Gastroesophageal sphincter (tissue), 4 donors: ENCODE data around the gene CTAG2. TPM values are rescaled to one million over a fixed set of nuclear protein-coding genes. Genes with fewer than 3 reads are reported as not detected.

Experiments used
- ATAC-seq: fragments of 150-250 bp; one replicate; pipeline ENCODE4 v1.9.1; 2016; ENCODE audit warnings: mild to moderate bottlenecking, moderate library complexity
- H3K27ac ChIP-seq, 4 donors: fragments of 200-600 bp; sonication (generic) in 3 of 4; 1 replicate in 3 of 4; 2 replicates in 1 of 4; pipeline ENCODE4 v1.5.1; 2016 to 2019
- H3K27me3 ChIP-seq: fragments of 200-600 bp; sonication (generic); one replicate; pipeline ENCODE4 v1.5.1; 2019
- H3K36me3 ChIP-seq, 2 donors: fragments of 200-600 bp; sonication (generic); one replicate each; pipeline ENCODE4 v1.5.1; 2019; ENCODE audit warnings: control low read depth in 1 of 2
- H3K4me1 ChIP-seq, 3 donors: fragments of 200-600 bp; sonication (generic); 1 replicate in 2 of 3; 2 replicates in 1 of 3; pipeline ENCODE4 v1.5.1; 2016 to 2019; ENCODE audit warnings: control low read depth in 2 of 3
- H3K4me3 ChIP-seq, 2 donors: fragments of 200-600 bp; sonication (generic); one replicate each; pipeline ENCODE4 v1.5.1; 2019; ENCODE audit warnings: mild to moderate bottlenecking in 1 of 2, moderate library complexity in 1 of 2
- H3K9me3 ChIP-seq, 3 donors: fragments of 200-600 bp; sonication (generic); one replicate each; pipeline ENCODE4 v1.5.1; 2017 to 2019; ENCODE audit warnings: control low read depth in 2 of 3
- EP300 ChIP-seq: sonication (generic); formaldehyde crosslinking; IDR thresholded peaks from one replicate; pipeline ENCODE4 v1.6.1; 2017; ENCODE audit warnings: antibody characterized with exemption, mild to moderate bottlenecking
- POLR2A ChIP-seq, 2 donors: fragments of 450-650 bp; IDR thresholded peaks; one replicate each; pipeline ENCODE4 v1.6.1; 2017; ENCODE audit warnings: antibody characterized with exemption in 2 of 2, mild to moderate bottlenecking in 2 of 2, moderate library complexity in 1 of 2
- POLR2AphosphoS5 ChIP-seq: sonication (generic); formaldehyde crosslinking; IDR thresholded peaks from one replicate; pipeline ENCODE4 v1.6.1; 2017; ENCODE audit warnings: antibody characterized with exemption
- WGBS, 2 donors: methylation state at CpG; one replicate each; pipeline ENCODE4 v1.1.5; 2018; ENCODE audit warnings: low coverage in 1 of 2; 5-methylcytosine and 5-hydroxymethylcytosine counted together
- total RNA-seq, 4 donors: library from RNA; depleted of rRNA; stranded (reverse); fragments of >200 nt; gene quantifications; one replicate each; pipeline ENCODE4 v1.1.0, GENCODE V29; 2016
- TF ChIP-seq, protein P1 (sequence below), 4 experiments: fragments of 200-600 bp in 2 of 4; fragments of 450-650 bp in 2 of 4; sonication (generic) in 1 of 4; IDR thresholded peaks; one replicate each; pipeline ENCODE4 v1.5.1; 2017 to 2019; ENCODE audit warnings: antibody characterized with exemption in 4 of 4, mild to moderate bottlenecking in 2 of 4, moderate library complexity in 2 of 4

The CTAG2 gene
- total RNA-seq, 4 donors from 2014 or later: not detected

GRCh38 chrX:154607370-154607769 lies 46.0 kb downstream of the CTAG2 start:
- Histone ChIP-seq H3K9me3 (no peaks in the 10 kb centered on the region), H3K4me1 (peaks cover 0 to 10% (median 0%) of the 10 kb centered on the region in 3 donors), H3K27me3 (no peaks in the 10 kb centered on the region), H3K36me3 (no peaks in the 10 kb centered on the region), H3K27ac (no peak overlapping the region), H3K4me3 (no peak overlapping the region)
- TF ChIP-seq, protein P1, sequence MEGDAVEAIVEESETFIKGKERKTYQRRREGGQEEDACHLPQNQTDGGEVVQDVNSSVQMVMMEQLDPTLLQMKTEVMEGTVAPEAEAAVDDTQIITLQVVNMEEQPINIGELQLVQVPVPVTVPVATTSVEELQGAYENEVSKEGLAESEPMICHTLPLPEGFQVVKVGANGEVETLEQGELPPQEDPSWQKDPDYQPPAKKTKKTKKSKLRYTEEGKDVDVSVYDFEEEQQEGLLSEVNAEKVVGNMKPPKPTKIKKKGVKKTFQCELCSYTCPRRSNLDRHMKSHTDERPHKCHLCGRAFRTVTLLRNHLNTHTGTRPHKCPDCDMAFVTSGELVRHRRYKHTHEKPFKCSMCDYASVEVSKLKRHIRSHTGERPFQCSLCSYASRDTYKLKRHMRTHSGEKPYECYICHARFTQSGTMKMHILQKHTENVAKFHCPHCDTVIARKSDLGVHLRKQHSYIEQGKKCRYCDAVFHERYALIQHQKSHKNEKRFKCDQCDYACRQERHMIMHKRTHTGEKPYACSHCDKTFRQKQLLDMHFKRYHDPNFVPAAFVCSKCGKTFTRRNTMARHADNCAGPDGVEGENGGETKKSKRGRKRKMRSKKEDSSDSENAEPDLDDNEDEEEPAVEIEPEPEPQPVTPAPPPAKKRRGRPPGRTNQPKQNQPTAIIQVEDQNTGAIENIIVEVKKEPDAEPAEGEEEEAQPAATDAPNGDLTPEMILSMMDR (IDR thresholded peaks at IDR 0.05): no peak
- TF ChIP-seq POLR2AphosphoS5 (no peak), POLR2A (IDR thresholded peaks at IDR 0.05) (no peak), EP300 (no peak)
- WGBS, 2 donors: 61 to 70% methylated on average over 2 to 6 of the region's 6 CpGs
- no peak for ATAC-seq

DNA sequence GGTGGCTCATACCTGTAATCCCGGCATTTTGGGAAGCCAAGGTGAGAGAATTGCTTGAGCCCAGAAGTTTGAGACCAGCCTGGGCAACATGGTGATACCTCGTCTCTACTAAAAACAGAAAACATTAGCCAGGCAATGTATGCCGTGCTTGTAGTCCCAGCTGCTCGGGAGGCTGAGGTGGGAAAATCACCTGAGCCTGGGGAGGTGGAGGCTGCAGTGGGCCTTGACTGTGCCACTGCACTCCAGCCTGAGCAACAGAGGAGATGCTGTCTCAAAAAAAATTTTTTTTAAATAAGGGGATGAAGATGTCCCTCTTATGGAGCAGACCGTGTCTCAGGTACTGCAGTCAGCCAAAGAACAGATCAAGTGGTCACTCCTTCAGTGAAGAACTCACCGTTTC lies 47.8 kb downstream of the CTAG2 start:
- H3K36me3 ChIP-seq: no peaks in the 10 kb centered on the region
- ATAC-seq: no peak
- TF ChIP-seq POLR2AphosphoS5: no peak
- TF ChIP-seq POLR2A (IDR thresholded peaks at IDR 0.05): no peak
- no peak for TF ChIP-seq EP300
- TF ChIP-seq, protein P1 (IDR thresholded peaks at IDR 0.05): no peak
- H3K27me3 ChIP-seq: no peaks in the 10 kb centered on the region
- H3K27ac ChIP-seq: no peak overlapping the region
- peaks cover 0 to 10% (median 0%) of the 10 kb centered on the region in 3 donors for H3K4me1 ChIP-seq
- no peaks in the 10 kb centered on the region for H3K9me3 ChIP-seq
- H3K4me3 ChIP-seq: no peak overlapping the region
- 72 to 73% methylated on average over 3 to 4 of the region's 6 CpGs for WGBS, 2 donors

DNA sequence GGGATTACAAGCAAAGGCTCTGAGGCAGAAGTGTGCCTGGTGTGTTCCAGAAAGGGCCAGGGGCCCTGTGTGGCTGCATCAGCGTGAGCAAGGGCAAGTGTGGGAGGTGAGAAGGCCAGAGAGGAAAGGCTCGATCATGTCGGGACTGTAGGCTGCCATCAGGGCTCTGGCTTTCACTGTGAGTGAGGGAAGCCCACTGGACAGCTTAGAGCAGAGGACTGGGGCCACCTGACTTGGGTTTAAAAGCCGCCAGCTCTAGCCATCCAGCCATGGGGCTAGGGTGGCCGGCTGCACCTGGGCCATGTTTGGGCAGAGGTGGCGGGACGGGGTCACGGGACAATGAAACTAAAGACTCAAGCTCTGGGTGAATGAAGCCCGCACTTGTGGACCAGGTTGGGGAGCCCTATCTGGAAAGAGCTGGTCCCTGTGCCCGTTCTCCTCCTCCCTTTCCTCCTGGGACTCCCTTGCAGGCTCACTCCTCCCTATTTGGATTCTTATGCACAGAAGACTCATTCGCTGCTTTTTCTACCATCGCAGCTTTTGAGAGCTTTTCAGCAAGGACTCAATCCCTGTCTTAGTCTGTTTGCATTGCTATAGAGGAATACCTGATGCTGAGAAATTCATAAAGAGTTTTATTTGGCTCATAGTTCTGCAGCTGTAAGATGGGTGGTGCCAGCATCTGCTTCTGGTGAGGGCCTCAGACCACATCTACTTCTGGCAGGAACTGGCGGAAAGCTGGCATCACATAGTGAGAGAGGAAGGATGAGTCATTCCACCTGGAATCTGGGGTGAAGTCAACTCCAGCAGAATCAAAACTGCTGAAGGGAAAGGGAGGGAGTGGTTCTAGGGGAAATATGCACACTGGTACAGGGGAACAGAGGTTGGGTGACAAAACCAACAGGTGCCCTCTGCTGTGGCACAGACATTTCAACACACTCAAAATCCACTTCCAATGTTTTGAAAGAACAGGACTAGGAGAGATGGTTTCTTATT lies 49.6 kb downstream of the CTAG2 start:
- TF ChIP-seq POLR2AphosphoS5 (peak; percentile 44), POLR2A (IDR thresholded peaks at IDR 0.05) (no peak)
- Histone ChIP-seq H3K4me1 (peaks cover 0 to 10% (median 0%) of the 10 kb centered on the region in 3 donors), H3K36me3 (no peaks in the 10 kb centered on the region), H3K4me3 (no peak overlapping the region), H3K9me3 (no peaks in the 10 kb centered on the region), H3K27me3 (no peaks in the 10 kb centered on the region), H3K27ac (peak overlapping the region in 3 of 4 donors; percentile 24 to 33 (median 27))
- WGBS, 2 donors: 21 to 89% methylated on average over 2 to 3 of the region's 13 CpGs
- peak; percentile 28 for ATAC-seq

- Histone ChIP-seq H3K36me3 (no peaks in the 10 kb centered on the region), H3K27ac (no peak overlapping the region), H3K9me3 (no peaks in the 10 kb centered on the region), H3K4me3 (no peak overlapping the region), H3K4me1 (peaks cover 0 to 10% (median 0%) of the 10 kb centered on the region in 3 donors), H3K27me3 (no peaks in the 10 kb centered on the region)
- TF ChIP-seq EP300 (no peak), POLR2AphosphoS5 (no peak), POLR2A (IDR thresholded peaks at IDR 0.05) (no peak)
- TF ChIP-seq, protein P1 (IDR thresholded peaks at IDR 0.05): no peak
- ATAC-seq: no peak
- WGBS, 2 donors: 87 to 94% methylated on average over 4 to 5 of the region's 18 CpGs
These were observed 50.5 kb downstream of the CTAG2 start for GRCh38 chrX:154602766-154603437.

- WGBS, 2 donors: 100% methylated on average over 2 of the region's 13 CpGs; no CpG with 5 or more reads in 1 of the 2 donors
- Histone ChIP-seq H3K36me3 (no peaks in the 10 kb centered on the region), H3K27ac (no peak overlapping the region), H3K9me3 (no peaks in the 10 kb centered on the region), H3K4me3 (no peak overlapping the region), H3K4me1 (peaks cover 0 to 10% (median 0%) of the 10 kb centered on the region in 3 donors), H3K27me3 (no peaks in the 10 kb centered on the region)
- TF ChIP-seq, protein P1 (IDR thresholded peaks at IDR 0.05): no peak
- TF ChIP-seq EP300: no peak
- no peak for TF ChIP-seq POLR2A (IDR thresholded peaks at IDR 0.05)
- TF ChIP-seq POLR2AphosphoS5: no peak
- no peak for ATAC-seq
These were observed 51.2 kb downstream of the CTAG2 start for GRCh38 chrX:154602226-154602625.
